HEK293T (cell line): Measurements from ENCODE around the gene NRP2.

ENCODE experiments used
- ARNT ChIP-seq: fragments of 450-650 bp; IDR thresholded peaks from 2 replicates; pipeline ENCODE4 v1.6.1; 2017; ENCODE audit warnings: mild to moderate bottlenecking
- BHLHE40 ChIP-seq: fragments of 450-650 bp; IDR thresholded peaks from 2 replicates; pipeline ENCODE4 v1.6.1; 2016; ENCODE audit warnings: mild to moderate bottlenecking, moderate library complexity, borderline replicate concordance
- CTBP1 ChIP-seq: fragments of 450-650 bp; IDR thresholded peaks from 2 replicates; pipeline ENCODE4 v1.6.1; 2016; ENCODE audit warnings: borderline replicate concordance
- ELF4 ChIP-seq: fragments of 450-650 bp; IDR thresholded peaks from 2 replicates; pipeline ENCODE4 v1.6.1; 2017; ENCODE audit warnings: antibody characterized with exemption
- FOXA1 ChIP-seq: fragments of 450-650 bp; IDR thresholded peaks from 2 replicates; pipeline ENCODE4 v1.6.1; 2016; ENCODE audit warnings: mild to moderate bottlenecking
- FOXK2 ChIP-seq: fragments of 450-650 bp; IDR thresholded peaks from 2 replicates; pipeline ENCODE4 v1.6.1; 2016; ENCODE audit warnings: mild to moderate bottlenecking
- FOXM1 ChIP-seq: fragments of 450-650 bp; IDR thresholded peaks from 2 replicates; pipeline ENCODE4 v1.6.1; 2017; ENCODE audit warnings: mild to moderate bottlenecking, borderline replicate concordance
- HDGF ChIP-seq: fragments of 450-650 bp; IDR thresholded peaks from 2 replicates; pipeline ENCODE4 v1.6.1; 2017; ENCODE audit warnings: antibody characterized with exemption, borderline replicate concordance
- L3MBTL2 ChIP-seq: fragments of 450-650 bp; conservative IDR thresholded peaks from 2 replicates; pipeline ENCODE4 v1.6.1; 2016; ENCODE audit warnings: mild to moderate bottlenecking
- LEF1 ChIP-seq: fragments of 450-650 bp; IDR thresholded peaks from 2 replicates; pipeline ENCODE4 v1.6.1; 2017; ENCODE audit warnings: mild to moderate bottlenecking, borderline replicate concordance
- NFRKB ChIP-seq: fragments of 450-650 bp; IDR thresholded peaks from 2 replicates; pipeline ENCODE4 v1.6.1; 2016; ENCODE audit warnings: mild to moderate bottlenecking, moderate library complexity
- SP1 ChIP-seq: fragments of 450-650 bp; IDR thresholded peaks from 2 replicates; pipeline ENCODE4 v1.6.1; 2017
- SUZ12 ChIP-seq: fragments of 450-650 bp; IDR thresholded peaks from 2 replicates; pipeline ENCODE4 v1.6.1; 2016; ENCODE audit warnings: mild to moderate bottlenecking
- ZNF384 ChIP-seq: fragments of 450-650 bp; IDR thresholded peaks from 2 replicates; pipeline ENCODE4 v1.6.1; 2016

- TF ChIP-seq ARNT, result no peak
- no peak for TF ChIP-seq HDGF
- TF ChIP-seq FOXK2, result no peak
- TF ChIP-seq LEF1, result no peak
- no peak for TF ChIP-seq FOXM1
- no peak for TF ChIP-seq L3MBTL2
- TF ChIP-seq FOXA1, result no peak
- TF ChIP-seq NFRKB, result no peak
- no peak for TF ChIP-seq SP1
- TF ChIP-seq CTBP1, result no peak
- no peak for TF ChIP-seq ZNF384
- TF ChIP-seq SUZ12, result no peak
- no peak for TF ChIP-seq BHLHE40
- no peak for TF ChIP-seq ELF4
Observed at GRCh38 chr2:205700331-205701132, 18.2 kb downstream of the NRP2 start.
